GM18505 (cell line): ENCODE results near the gene NIF3L1.

ENCODE experiments used
- ATAC-seq: cut with Tn5 transposase; IDR thresholded peaks from one replicate; pipeline ENCODE4 v1.9.1; 2021; ENCODE audit not compliant: unreplicated experiment
- POLR2A ChIP-seq: IDR thresholded peaks from 4 replicates; pipeline ENCODE4 v1.6.1; 2011; ENCODE audit warnings: borderline replicate concordance; ENCODE audit not compliant: insufficient read depth, insufficient read length; ENCODE audit errors: extremely low read depth

The NIF3L1 gene

GRCh38 chr2:200888704-200889625 is at the start of gene NIF3L1, which contains the start of gene PPIL3:
Gene NIF3L1 (plus strand): TSS chr2:200889371. CDS start chr2:200891944, 2,573 bp downstream.
Gene PPIL3 (minus strand): TSS chr2:200889077. CDS start chr2:200887615, 1,462 bp downstream.
- ATAC-seq = peak; percentile 86
- peak; percentile 73 for TF ChIP-seq POLR2A

GRCh38 chr2:200839513-200839912 is 49.7 kb upstream of the NIF3L1 start:
- TF ChIP-seq POLR2A = no peak
- no peak for ATAC-seq

- no peak for TF ChIP-seq POLR2A
- no peak for ATAC-seq
These were observed 44.9 kb upstream of the NIF3L1 start for GRCh38 chr2:200843993-200844948.

DNA sequence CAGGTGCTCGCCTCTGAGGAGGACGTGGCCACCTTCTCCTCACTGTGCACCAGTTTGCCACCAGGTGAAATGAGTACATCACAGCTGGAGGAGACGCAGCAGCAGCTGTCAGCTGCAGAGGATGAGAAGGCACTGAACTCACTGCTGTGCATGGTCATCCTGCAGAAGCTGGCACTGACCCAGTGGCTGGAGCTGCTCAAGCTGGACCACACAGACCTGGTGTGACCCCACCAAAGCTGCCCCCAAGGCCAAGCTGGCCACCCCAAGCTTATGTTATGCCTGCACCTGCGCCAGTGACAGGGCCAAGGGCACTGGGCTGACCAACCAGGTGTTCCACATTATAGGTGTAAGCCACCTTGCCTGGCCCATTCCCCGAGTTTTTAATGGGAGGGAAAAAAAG is 44.0 kb upstream of the NIF3L1 start:
- no peak for TF ChIP-seq POLR2A
- ATAC-seq = no peak

DNA sequence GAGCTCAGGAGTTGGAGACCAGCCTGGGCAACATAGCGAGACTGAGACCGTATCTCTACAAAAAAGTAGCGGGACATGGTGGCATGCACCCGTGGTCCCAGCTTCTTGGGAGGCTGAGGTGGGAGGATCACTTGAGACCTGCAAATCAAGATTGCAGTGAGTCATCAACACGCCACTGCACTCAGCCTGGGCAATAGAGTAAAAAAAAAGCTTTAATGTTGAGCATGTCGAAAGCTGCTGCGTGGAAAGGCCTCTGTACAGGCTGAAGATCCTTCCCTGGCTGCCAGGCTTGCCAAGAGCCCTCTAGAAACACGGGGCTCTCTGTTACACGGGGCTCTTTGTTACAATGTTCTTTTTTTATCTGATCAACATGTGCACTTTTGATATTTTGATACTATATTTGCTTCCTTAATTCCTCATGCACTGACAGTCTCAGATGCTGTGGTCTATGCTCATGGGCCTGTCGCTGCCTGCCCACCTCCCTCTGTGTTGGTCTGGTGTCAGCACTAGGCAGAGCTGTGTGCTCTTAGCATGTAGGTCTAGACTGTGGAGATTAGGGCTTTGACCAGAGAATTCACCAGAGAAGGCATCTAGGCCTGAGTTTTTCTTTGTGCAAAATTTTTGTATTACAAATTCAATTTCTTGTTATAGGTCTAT is 43.4 kb upstream of the NIF3L1 start:
- TF ChIP-seq POLR2A = no peak
- ATAC-seq = no peak

- no peak for TF ChIP-seq POLR2A
- no peak for ATAC-seq
These were observed 41.9 kb upstream of the NIF3L1 start for GRCh38 chr2:200847269-200847668.

DNA sequence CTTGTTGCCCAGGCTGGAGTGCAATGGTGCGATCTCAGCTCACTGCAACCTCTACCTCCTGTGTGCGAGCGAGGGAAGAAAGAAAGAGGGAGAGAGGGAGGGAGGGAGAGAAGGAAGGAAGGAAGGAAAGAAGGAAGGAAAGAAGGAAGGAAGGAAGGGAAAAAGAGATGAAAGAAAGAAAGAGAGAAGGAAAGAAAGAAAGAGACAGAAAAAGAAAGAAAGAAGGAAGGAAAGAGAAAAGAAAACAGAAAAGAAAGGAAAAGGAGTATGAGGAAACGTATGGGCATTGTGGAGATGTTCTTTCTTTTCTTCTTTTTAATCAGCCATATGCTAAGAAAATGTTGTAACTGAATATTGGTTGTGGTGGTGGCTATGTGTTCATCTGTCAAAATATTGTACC is 41.2 kb upstream of the NIF3L1 start:
- no peak for ATAC-seq

GRCh38 chr2:200850512-200851256 is 38.5 kb upstream of the NIF3L1 start:
- ATAC-seq = no peak
- TF ChIP-seq POLR2A = no peak

More for the DNA sequence above, 41.2 kb upstream of the NIF3L1 start:
- TF ChIP-seq POLR2A = no peak

GRCh38 chr2:200851398-200852248 is 37.5 kb upstream of the NIF3L1 start:
- no peak for TF ChIP-seq POLR2A
- no peak for ATAC-seq

DNA sequence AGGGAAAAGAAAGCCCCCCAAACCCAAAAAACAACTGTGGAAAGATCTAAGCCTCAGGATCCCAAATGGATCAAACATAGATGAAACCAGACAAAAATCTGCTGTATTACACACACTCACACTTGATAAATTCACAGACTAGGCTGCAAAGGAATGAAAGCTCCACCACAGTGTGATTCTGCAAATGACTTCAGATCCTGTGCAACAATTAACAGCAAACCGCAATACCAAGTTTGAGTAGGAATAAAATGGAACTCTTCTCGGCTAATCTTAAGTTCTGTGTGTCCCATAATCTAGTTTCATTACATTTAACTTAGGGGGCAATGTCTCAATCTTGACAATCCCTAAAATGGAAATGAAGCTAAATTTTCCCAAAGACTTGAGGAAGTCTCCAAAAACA is 36.6 kb upstream of the NIF3L1 start:
- ATAC-seq = no peak

GRCh38 chr2:200856806-200857205 is 32.4 kb upstream of the NIF3L1 start:
- no peak for ATAC-seq
- TF ChIP-seq POLR2A = no peak

More for the DNA sequence above, 36.6 kb upstream of the NIF3L1 start:
- no peak for TF ChIP-seq POLR2A

DNA sequence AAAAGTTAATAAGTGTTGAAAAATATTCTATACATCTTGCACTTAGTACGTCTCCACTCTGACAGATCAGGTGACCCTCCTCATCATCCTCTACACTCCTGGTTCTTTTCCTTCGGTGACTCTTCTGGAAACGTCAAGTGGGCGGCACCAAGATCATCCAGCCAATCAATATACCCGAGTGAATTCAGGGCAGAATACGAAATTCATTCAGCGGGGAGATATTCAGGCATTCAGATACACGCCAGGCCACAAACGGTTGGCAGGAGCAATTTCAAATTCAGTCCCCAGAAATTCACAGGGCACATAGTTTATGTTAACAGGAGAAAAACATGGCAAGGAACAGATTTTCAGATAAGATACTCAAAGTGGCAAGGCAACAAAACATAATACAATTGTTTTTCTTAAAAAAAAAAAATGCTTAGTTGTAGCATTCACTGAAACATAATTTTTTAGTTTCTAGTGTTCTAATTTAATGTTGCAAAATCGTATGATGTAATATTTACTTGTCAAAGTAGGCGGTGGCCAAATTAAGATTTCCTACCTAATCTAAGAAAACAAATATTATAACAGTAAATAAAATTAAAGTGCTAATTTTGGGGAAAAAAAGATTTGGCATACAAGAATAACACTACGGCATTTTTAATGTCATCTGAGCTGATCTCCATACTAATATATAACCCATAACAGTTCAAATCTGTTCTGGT is 28.9 kb upstream of the NIF3L1 start:
- no peak for ATAC-seq
- TF ChIP-seq POLR2A = no peak
